Esophagus squamous epithelium (tissue), 5 donors: Measurements from ENCODE around the gene HEXIM1. TPM values are rescaled to one million over a fixed set of nuclear protein-coding genes. Genes with fewer than 3 reads are reported as not detected.
A peak's percentile ranks its signal among the peaks of the same experiment; 100 is the strongest.

Source experiments
- DNase-seq: peaks from one replicate; lab custom pipeline; 2025; lab: John Stamatoyannopoulos, UW
- H3K27ac ChIP-seq, 4 donors: fragments of 200-600 bp; sonication (generic); one replicate each; pipeline ENCODE4 v1.5.1; 2016 to 2019; ENCODE audit warnings: mild to moderate bottlenecking in 1 of 4
- H3K27me3 ChIP-seq, 4 donors: fragments of 200-600 bp; sonication (generic); 1 replicate in 3 of 4; 2 replicates in 1 of 4; pipeline versions ENCODE4 v1.5.1 to v1.6.0; 2017 to 2021; ENCODE audit warnings: antibody characterized with exemption in 1 of 4
- H3K36me3 ChIP-seq, 3 donors: fragments of 200-600 bp; sonication (generic); one replicate each; pipeline ENCODE4 v1.5.1; 2016 to 2019
- H3K4me1 ChIP-seq, 3 donors: fragments of 200-600 bp; sonication (generic); one replicate each; pipeline ENCODE4 v1.5.1; 2017 to 2019
- H3K4me3 ChIP-seq, 4 donors: fragments of 200-600 bp; sonication (generic); 1 replicate in 3 of 4; 2 replicates in 1 of 4; pipeline ENCODE4 v1.5.1; 2016 to 2019; ENCODE audit warnings: mild to moderate bottlenecking in 2 of 4, moderate library complexity in 1 of 4
- H3K9me3 ChIP-seq, 3 donors: fragments of 200-600 bp; sonication (generic); one replicate each; pipeline ENCODE4 v1.5.1; 2016 to 2019
- CTCF ChIP-seq, 6 experiments: fragments of 450-650 bp in 4 of 6; fragments of 200-600 bp in 2 of 6; sonication (generic) in 2 of 6; IDR thresholded peaks; one replicate each; pipeline ENCODE4 v1.5.1; 2016 to 2019; ENCODE audit warnings: antibody characterized with exemption in 6 of 6, mild to moderate bottlenecking in 4 of 6, moderate library complexity in 4 of 6
- POLR2A ChIP-seq, 4 donors: fragments of 450-650 bp; IDR thresholded peaks; one replicate each; pipeline ENCODE4 v1.6.1; 2017; ENCODE audit warnings: antibody characterized with exemption in 4 of 4, mild to moderate bottlenecking in 4 of 4, moderate library complexity in 3 of 4
- WGBS, 2 donors: methylation state at CpG; one replicate each; pipeline ENCODE4 v1.1.5; 2018; 5-methylcytosine and 5-hydroxymethylcytosine counted together
- intact Hi-C: fragments of 100-400 bp; cut with DNase I; formaldehyde crosslinking; loops from one replicate; pipeline ENCODE4 v1.15.0; 2022
- total RNA-seq, 4 donors: library from RNA; depleted of rRNA; stranded (reverse); fragments of >200 nt; gene quantifications; one replicate each; pipeline ENCODE4 v1.1.0, GENCODE V29; 2016
- donor health status: DM: yes; HTN: yes; CAD: no.

HEXIM1 gene
- total RNA-seq, 4 donors from 2014 or later, result 19.8 to 28.4 (median 25.3) TPM

GRCh38 chr17:45102856-45103255 lies 45.4 kb upstream of the HEXIM1 start:
- WGBS, 2 donors, result 52 to 89% methylated on average over 4 to 7 of the region's 9 CpGs

GRCh38 chr17:45103269-45103795 lies 44.9 kb upstream of the HEXIM1 start:
- Histone ChIP-seq H3K27ac (peak overlapping the region in 3 of 4 donors; percentile 56 to 67 (median 62)), H3K27me3 (no peaks in the 10 kb centered on the region), H3K4me3 (no peak overlapping the region), H3K4me1 (peaks cover 7 to 74% (median 28%) of the 10 kb centered on the region in 3 donors), H3K36me3 (peaks cover 39 to 96% (median 78%) of the 10 kb centered on the region in 3 donors), H3K9me3 (no peaks in the 10 kb centered on the region)
- 87 to 88% methylated on average over 3 to 8 of the region's 9 CpGs for WGBS, 2 donors
- intact Hi-C loops, result no loop called here
- TF ChIP-seq POLR2A (IDR thresholded peaks at IDR 0.05), result no peak
- no peak for DNase-seq

More at GRCh38 chr17:45102856-45103255, 45.4 kb upstream of the HEXIM1 start:
- Histone ChIP-seq H3K36me3 (peaks cover 42 to 96% (median 78%) of the 10 kb centered on the region in 3 donors), H3K9me3 (no peaks in the 10 kb centered on the region), H3K4me3 (no peak overlapping the region), H3K27me3 (no peaks in the 10 kb centered on the region), H3K4me1 (peaks cover 8 to 74% (median 32%) of the 10 kb centered on the region in 3 donors), H3K27ac (peak overlapping the region; percentile 56 to 67 (median 60))
- intact Hi-C loops, result no loop called here
- no peak for DNase-seq
- TF ChIP-seq POLR2A (IDR thresholded peaks at IDR 0.05), result no peak
- TF ChIP-seq CTCF (IDR thresholded peaks at IDR 0.05), result no peak

- DNase-seq, result no peak
- Histone ChIP-seq H3K4me3 (no peak overlapping the region), H3K36me3 (peaks cover 35 to 99% (median 76%) of the 10 kb centered on the region in 3 donors), H3K9me3 (no peaks in the 10 kb centered on the region), H3K27ac (no peak overlapping the region), H3K27me3 (no peaks in the 10 kb centered on the region), H3K4me1 (peaks cover under 1 to 74% (median 21%) of the 10 kb centered on the region in 3 donors)
- TF ChIP-seq CTCF (IDR thresholded peaks at IDR 0.05) (no peak), POLR2A (IDR thresholded peaks at IDR 0.05) (no peak)
- WGBS, 2 donors, result 63% methylated on average over 4 of the region's 8 CpGs; no CpG with 5 or more reads in 1 of the 2 donors
- intact Hi-C loops, result no loop called here
Observed at GRCh38 chr17:45104029-45104428, 44.2 kb upstream of the HEXIM1 start.

- Histone ChIP-seq H3K4me1 (peaks cover 0 to 74% (median 17%) of the 10 kb centered on the region in 3 donors), H3K27ac (no peak overlapping the region), H3K27me3 (no peaks in the 10 kb centered on the region), H3K9me3 (no peaks in the 10 kb centered on the region), H3K4me3 (no peak overlapping the region), H3K36me3 (peaks cover 35 to 100% (median 73%) of the 10 kb centered on the region in 3 donors)
- TF ChIP-seq CTCF (IDR thresholded peaks at IDR 0.05) (no peak), POLR2A (IDR thresholded peaks at IDR 0.05) (no peak)
- DNase-seq, result no peak
- WGBS, 2 donors, result 86 to 94% methylated on average over 6 of the region's 6 CpGs
- intact Hi-C loops, result no loop called here
Observed at GRCh38 chr17:45104497-45104896, 43.8 kb upstream of the HEXIM1 start.

- no peaks in the 10 kb centered on the region for H3K9me3 ChIP-seq
- no peak for DNase-seq
- WGBS, 2 donors, result 83 to 87% methylated on average over 4 to 11 of the region's 17 CpGs
- H3K36me3 ChIP-seq, result peaks cover 35 to 96% (median 68%) of the 10 kb centered on the region in 3 donors
- H3K4me3 ChIP-seq, result no peak overlapping the region
- intact Hi-C loops, result no loop called here
- H3K27me3 ChIP-seq, result no peaks in the 10 kb centered on the region
- H3K27ac ChIP-seq, result peak overlapping the region in 1 of 4 donors; percentile 21
- H3K4me1 ChIP-seq, result peaks cover 0 to 71% (median 17%) of the 10 kb centered on the region in 3 donors
- TF ChIP-seq POLR2A (IDR thresholded peaks at IDR 0.05), result no peak
Observed at GRCh38 chr17:45104907-45105624, 43.2 kb upstream of the HEXIM1 start.

- WGBS, 2 donors, result 63 to 65% methylated on average over 5 of the region's 5 CpGs
- intact Hi-C loops, result no loop called here
- Histone ChIP-seq H3K4me3 (no peak overlapping the region), H3K36me3 (peaks cover 35 to 86% (median 63%) of the 10 kb centered on the region in 3 donors), H3K4me1 (peaks cover 0 to 74% (median 21%) of the 10 kb centered on the region in 3 donors), H3K9me3 (no peaks in the 10 kb centered on the region), H3K27me3 (no peaks in the 10 kb centered on the region), H3K27ac (peak overlapping the region in 1 of 4 donors; percentile 23)
- no peak for TF ChIP-seq POLR2A (IDR thresholded peaks at IDR 0.05)
- no peak for TF ChIP-seq CTCF (IDR thresholded peaks at IDR 0.05)
- DNase-seq, result no peak
Observed at GRCh38 chr17:45106096-45106495, 42.2 kb upstream of the HEXIM1 start.
